HG02798 (cell line): Measurements from ENCODE around the gene YPEL1.
A peak's percentile ranks its signal among the peaks of the same experiment; 100 is the strongest.

Experiments used
- ATAC-seq: cut with Tn5 transposase; IDR thresholded peaks from one replicate; pipeline ENCODE4 v1.9.1; 2021; ENCODE audit warnings: mild to moderate bottlenecking; ENCODE audit not compliant: unreplicated experiment, poor library complexity

YPEL1 gene

GRCh38 chr22:21735200-21736083 is at the start of gene YPEL1:
Gene YPEL1, minus strand, starts transcription at chr22:21735794. Its CDS starts 25,050 bp downstream, at chr22:21710744.
- ATAC-seq: peak; percentile 89

- ATAC-seq: no peak
Measured at GRCh38 chr22:21780259-21780658, 44.7 kb upstream of the YPEL1 start.

- ATAC-seq: no peak
Measured at GRCh38 chr22:21779444-21779843, 43.9 kb upstream of the YPEL1 start.

GRCh38 chr22:21778705-21779363 is 43.2 kb upstream of the YPEL1 start:
- no peak for ATAC-seq

GRCh38 chr22:21771631-21771976 is 36.0 kb upstream of the YPEL1 start:
- ATAC-seq: no peak

GRCh38 chr22:21768435-21768834 is 32.8 kb upstream of the YPEL1 start:
- ATAC-seq: no peak

GRCh38 chr22:21766691-21767462 is 31.3 kb upstream of the YPEL1 start:
- peak; percentile 73 for ATAC-seq

GRCh38 chr22:21765909-21766529 is 30.4 kb upstream of the YPEL1 start:
- no peak for ATAC-seq

- no peak for ATAC-seq
Measured at GRCh38 chr22:21764038-21764804, 28.6 kb upstream of the YPEL1 start.

- peak; percentile 27 for ATAC-seq
Measured at GRCh38 chr22:21762712-21763581, 27.4 kb upstream of the YPEL1 start.

- ATAC-seq: no peak
Measured at GRCh38 chr22:21761994-21762680, 26.5 kb upstream of the YPEL1 start.

GRCh38 chr22:21761086-21761485 is 25.5 kb upstream of the YPEL1 start:
- no peak for ATAC-seq

GRCh38 chr22:21760640-21761039 is 25.0 kb upstream of the YPEL1 start:
- ATAC-seq: no peak

GRCh38 chr22:21759646-21760376 is 24.2 kb upstream of the YPEL1 start:
- no peak for ATAC-seq

GRCh38 chr22:21759093-21759492 is 23.5 kb upstream of the YPEL1 start:
- ATAC-seq: no peak

GRCh38 chr22:21758091-21758864 is 22.7 kb upstream of the YPEL1 start:
- no peak for ATAC-seq

GRCh38 chr22:21755851-21756284 is 20.3 kb upstream of the YPEL1 start:
- no peak for ATAC-seq
